ENCODE measurements around the gene DYNLT2B.
"Not testable (repeated sequence)": the region's sequence is repeated elsewhere in the genome, so short reads cannot be mapped to it uniquely, and the experiment has no call there.

The DYNLT2B gene

DNA sequence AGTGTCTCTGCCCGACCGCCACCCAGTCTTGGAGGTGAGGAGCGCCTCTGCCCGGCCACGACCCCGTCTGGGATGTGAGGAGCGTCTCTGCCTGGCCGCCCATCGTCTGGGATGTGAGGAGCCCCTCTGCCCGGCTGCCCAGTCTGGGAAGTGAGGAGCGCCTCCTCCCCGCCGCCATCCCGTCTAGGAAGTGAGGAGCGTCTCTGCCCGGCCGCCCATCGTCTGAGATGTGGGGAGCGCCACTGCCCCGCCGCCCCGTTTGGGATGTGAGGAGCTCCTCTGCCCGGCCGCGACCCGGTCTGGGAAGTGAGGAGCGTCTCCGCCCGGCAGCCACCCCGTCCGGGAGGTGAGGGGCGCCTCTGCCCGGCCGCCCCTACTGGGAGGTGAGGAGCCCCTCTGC lies 73.9 kb downstream of the DYNLT2B start:
- peaks cover 30 to 31% of the 10 kb centered on the region in 2 donors for H3K36me3 ChIP-seq (ENCODE audit: control insufficient read depth in 2 of 2, insufficient read depth in 2 of 2, low read length in 2 of 2)
- H3K9ac ChIP-seq (ENCODE audit: low read length in 2 of 2); H3K27me3 ChIP-seq (ENCODE audit: control insufficient read depth in 1 of 2, insufficient read depth in 2 of 2, low read length in 2 of 2); H3K27ac ChIP-seq (ENCODE audit: low read length); H3K4me3 ChIP-seq (ENCODE audit: low read length in 2 of 2); H3K9me3 ChIP-seq (ENCODE audit: control insufficient read depth in 2 of 2, low read length in 2 of 2); H3K4me1 ChIP-seq (ENCODE audit: control insufficient read depth, insufficient read depth, low read length): not testable (repeated sequence)

- Histone ChIP-seq H3K36me3 (ENCODE audit: control insufficient read depth in 2 of 2, insufficient read depth in 2 of 2, low read length in 2 of 2) (peaks cover 33 to 41% of the 10 kb centered on the region in 2 donors), H3K9me3 (ENCODE audit: control insufficient read depth in 2 of 2, low read length in 2 of 2) (no peaks in the 10 kb centered on the region), H3K27me3 (ENCODE audit: control insufficient read depth in 1 of 2, insufficient read depth in 2 of 2, low read length in 2 of 2) (no peaks in the 10 kb centered on the region), H3K4me3 (ENCODE audit: low read length in 2 of 2) (no peak overlapping the region), H3K9ac (ENCODE audit: low read length in 2 of 2) (no peak overlapping the region), H3K4me1 (ENCODE audit: control insufficient read depth, insufficient read depth, low read length) (no peaks in the 10 kb centered on the region), H3K27ac (ENCODE audit: low read length) (no peak overlapping the region)
These were observed 76.3 kb downstream of the DYNLT2B start for GRCh38 chr3:196241704-196242103.
